ENCODE measurements around the gene ABCC2.
"Not testable (repeated sequence)": the region's sequence is repeated elsewhere in the genome, so short reads cannot be mapped to it uniquely, and the experiment has no call there.

Gene ABCC2

DNA sequence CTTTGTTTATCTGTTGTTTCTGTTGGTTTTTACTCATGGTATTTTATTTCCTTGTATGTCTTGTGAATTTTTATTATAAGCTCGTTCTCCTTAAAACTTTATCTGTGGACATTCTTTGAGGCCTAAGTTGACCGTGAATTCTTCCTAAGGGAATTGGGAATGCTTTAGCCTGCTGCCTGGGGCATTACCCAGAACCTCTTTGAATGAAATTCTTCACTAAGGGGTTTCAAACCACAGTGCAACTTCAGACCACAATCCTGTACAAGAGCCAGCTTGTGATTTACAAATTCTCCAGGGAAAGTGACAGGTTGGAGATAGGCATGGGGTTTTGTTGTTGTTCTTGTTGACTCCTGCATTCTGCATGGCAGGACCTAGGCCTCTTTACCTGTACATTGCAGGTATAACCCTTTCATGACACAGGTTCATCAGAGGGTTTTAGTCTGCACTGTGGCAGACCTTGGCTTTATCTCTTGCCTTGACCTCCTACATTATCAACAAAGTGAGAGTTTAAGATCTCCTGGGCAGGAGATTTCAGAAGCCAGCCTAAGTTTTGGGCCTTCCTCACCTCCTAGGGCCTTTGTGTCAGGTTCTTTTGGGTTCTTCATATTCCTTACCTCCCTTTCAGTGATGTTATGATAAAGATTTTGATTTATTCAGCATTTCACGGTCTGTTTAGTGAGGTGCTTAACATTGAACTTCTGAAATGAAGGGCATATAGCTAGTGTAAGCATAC, 70.2 kb downstream of the ABCC2 start:
- no peak for DNase-seq (ENCODE audit: low read depth, low spot score)

DNA sequence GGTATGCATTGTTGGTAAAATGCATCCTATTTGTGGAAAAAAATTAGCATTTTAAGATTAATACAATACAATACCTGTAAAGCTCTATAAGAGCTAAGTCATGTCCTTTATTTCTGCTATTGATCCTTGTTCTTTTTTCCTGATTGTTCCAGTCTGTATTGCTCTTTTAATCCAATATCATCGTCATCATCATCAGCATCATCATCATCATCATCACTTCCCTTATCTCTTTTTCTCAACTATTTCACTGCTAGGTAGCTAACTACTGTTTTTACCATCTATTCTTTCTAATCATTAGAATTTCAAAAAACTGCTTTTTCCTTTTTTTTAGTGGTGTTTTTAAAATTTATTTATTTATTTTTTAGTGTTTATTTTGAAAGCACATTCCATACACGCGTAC, 71.2 kb downstream of the ABCC2 start:
- no peak for DNase-seq (ENCODE audit: low read depth, low spot score)

DNA sequence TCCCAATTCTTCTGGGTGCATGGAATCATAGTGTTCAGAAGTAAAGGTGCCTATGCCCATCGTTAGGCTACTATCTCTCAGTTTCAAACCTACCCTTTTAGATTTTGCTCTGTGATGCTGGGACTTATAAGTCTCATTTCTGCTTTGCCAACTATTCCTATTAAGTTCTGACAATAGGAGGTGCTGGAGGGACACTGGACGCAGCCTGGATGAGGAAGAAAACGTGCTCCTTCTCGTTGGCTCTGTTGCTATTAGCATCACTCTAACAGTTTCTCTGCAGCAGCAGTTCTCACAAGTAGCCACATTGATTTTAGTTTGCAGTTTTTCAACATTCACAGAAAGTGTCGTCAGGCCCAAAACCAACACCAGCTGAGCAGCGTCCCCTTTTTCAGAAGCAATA, 72.4 kb downstream of the ABCC2 start:
- DNase-seq (ENCODE audit: low read depth, low spot score), result no peak

DNA sequence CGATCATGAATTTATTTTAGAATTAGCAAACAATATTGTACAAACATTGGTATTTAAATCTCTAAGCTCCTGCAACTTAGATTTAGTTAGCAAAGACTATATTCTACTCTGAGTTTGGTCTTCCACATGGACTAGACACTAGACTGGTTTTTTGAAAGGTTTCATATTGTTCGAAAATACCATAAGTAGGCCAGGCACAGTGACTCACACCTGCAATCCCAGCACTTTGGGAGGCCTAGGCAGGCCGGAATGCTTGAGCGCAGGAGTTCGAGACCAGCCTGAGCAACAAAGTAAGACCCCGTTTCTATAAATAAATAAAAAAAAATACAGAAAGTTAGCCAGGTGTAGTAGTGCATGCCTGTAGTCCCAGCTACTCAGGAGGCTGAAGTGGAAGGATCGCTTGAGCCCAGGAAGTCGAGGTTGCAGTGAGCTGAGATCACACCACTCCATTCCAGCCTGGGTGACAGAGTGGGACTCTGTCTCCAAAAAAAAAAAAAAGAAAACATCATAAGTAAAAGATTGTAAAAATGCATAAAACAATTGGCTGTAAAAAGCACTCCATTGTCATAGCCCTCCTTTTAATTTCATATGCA, 73.1 kb downstream of the ABCC2 start:
- DNase-seq (ENCODE audit: low read depth, low spot score), result no peak

DNA sequence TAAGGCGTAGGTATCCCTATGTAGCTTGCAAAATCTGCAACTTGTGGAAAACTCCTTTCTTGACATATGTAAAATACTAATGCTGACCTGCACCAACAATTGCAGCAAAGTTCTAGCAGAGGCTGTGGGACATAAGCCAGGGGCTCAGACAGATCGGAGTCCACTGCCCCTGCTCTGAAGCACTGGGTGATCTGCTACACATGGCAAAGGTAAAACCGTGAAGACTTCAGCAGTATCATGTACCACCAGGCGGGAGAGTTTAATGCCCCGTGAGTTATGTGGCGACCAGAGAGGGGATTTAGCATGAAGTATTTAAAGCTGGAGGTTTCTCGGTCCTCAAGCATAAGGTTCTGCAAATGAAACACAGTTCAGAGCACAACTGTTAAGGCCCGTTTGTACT, 76.4 kb downstream of the ABCC2 start:
- DNase-seq (ENCODE audit: low read depth, low spot score), result no peak

DNA sequence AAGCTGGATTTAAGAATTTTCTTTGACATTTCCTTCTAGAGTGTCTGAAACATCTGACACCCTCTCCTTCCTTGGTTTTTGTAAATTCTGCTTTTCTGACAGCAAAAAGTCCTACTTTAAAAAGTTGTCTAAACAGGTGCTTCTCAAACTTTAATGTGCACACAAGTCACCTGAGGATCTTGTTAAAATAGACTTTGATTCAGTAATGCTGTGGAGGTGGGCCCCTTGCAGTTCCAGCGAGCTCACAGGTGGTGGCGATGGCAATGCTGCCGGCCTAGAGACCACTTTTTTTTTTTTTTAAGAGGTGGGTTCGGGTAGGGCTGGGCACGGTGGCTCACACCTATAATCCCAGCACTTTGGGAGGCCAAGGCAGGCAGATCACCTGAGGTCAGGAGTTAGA, 77.1 kb downstream of the ABCC2 start:
- no peak for DNase-seq (ENCODE audit: low read depth, low spot score)

DNA sequence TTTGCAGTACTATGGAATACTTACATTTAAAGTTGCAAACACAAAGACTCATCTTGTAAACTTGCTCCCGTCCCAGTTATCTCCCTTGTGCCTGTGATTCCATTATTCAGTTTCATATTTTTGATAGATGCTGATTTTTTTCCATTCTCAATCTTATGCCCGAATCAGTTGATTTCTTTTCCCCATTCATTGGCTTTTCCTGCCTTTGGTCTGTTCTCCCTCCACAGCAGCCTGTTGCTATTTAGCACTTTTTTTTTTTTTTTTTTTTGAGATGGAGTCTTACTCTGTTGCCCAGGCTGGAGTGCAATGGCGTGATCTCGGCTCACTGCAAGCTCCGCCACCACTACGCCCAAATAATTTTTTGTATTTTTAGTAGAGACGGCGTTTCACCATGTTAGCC, 78.0 kb downstream of the ABCC2 start:
- no peak for DNase-seq (ENCODE audit: low read depth, low spot score)

DNA sequence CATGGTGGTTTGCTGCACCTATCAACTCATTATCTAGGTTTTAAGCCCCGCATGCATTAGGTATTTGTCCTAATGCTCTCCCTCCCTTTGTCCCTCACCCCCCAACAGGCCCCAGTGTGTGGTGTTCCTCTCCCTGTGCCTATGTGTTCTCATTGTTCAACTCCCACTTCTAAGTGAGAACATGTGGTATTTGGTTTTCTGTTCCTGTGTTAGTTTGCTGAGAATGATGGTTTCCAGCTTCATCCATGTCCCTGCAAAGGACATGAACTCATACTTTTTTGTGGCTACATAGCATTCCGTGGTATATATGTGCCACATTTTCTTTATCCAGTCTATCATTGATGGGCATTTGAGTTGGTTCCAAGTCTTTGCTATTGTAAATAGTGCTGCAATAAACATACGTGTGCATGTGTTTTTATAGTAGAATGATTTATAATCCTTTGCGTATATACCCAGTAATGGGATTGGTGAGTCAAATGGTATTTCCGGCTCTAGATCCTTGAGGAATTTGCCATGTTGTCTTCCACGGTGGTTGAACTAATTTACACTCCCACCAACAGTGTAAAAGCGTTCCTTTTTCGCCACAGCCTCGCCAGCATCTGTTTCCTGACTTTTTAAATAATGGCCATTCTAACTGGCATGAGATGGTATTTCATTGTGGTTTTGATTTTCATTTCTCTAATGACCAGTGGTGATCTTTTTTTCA, 81.2 kb downstream of the ABCC2 start:
- not testable (repeated sequence) for DNase-seq (ENCODE audit: low read depth, low spot score)

DNA sequence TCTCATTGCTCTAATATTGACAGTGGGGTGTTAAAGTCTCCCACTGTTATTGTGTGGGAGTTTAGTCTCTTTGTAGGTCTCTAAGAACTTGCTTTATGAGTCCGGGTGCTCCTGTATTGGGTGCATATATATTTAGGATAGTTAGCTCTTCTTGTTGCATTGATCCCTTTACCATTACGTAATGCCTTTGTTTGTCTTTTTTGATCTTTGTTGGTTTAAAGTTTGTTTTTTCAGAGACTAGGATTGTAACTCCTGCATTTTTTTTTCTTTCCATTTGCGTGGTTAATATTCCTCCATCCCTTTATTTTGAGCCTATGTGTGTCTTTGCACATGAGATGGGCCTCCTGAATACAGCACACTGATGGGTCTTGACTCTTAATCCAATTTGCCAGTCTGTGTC, 84.8 kb downstream of the ABCC2 start:
- DNase-seq (ENCODE audit: low read depth, low spot score), result not testable (repeated sequence)

DNA sequence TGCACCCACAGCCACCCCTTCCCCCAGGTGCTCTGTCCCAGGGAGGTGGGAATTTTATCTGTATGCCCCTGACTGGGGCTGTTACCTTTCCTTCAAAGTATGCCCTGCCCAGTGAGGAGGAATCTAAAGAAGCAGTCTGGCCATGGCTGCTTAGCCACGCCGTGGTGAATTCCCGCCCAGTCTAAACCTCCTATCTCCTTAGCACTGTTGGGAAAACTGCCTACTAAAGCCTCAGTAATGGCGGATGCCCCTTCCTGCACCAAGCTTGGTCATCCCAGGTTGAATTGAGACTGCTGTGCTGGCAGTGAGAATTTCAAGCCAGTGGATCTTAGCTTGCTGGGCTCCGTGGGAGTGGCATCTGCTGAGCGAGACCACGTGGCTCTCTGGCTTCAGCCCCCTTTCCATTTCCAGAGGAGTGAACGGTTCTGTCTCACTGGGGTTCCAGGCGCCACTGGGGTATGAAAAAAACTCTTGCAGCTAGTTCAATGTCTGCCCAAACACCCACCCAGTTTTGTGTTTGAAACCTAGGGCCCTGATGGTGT, 87.2 kb downstream of the ABCC2 start:
- no peak for DNase-seq (ENCODE audit: low read depth, low spot score)

DNA sequence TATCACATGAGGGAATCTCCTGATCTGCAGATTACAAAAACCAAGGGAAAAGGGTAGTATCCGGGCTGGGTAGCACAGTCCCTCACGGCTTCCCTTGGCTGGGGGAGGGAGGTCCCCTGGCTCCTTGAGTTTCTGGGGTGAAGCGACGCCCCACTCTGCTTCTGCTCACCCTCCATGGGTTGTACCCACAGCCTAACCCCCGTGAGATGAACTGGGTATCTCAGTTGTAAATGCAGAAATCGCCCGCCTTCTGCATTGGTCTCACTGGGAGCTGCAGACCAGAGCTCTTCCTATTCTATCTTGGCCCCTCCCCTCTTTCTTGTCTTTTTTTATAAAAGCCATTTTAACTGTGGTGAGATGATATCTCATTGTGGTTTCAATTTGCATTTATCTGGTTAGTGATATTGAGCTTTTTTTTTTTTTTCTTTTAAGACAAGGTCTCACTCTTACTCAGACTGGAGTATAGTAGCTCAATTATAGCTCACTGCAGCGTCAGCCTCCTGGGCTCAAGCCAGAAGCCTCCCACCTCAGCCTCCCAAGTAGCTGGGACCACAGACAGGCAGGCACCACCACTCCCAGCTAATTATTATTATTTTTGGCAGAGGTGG, 87.8 kb downstream of the ABCC2 start:
- no peak for DNase-seq (ENCODE audit: low read depth, low spot score)

DNA sequence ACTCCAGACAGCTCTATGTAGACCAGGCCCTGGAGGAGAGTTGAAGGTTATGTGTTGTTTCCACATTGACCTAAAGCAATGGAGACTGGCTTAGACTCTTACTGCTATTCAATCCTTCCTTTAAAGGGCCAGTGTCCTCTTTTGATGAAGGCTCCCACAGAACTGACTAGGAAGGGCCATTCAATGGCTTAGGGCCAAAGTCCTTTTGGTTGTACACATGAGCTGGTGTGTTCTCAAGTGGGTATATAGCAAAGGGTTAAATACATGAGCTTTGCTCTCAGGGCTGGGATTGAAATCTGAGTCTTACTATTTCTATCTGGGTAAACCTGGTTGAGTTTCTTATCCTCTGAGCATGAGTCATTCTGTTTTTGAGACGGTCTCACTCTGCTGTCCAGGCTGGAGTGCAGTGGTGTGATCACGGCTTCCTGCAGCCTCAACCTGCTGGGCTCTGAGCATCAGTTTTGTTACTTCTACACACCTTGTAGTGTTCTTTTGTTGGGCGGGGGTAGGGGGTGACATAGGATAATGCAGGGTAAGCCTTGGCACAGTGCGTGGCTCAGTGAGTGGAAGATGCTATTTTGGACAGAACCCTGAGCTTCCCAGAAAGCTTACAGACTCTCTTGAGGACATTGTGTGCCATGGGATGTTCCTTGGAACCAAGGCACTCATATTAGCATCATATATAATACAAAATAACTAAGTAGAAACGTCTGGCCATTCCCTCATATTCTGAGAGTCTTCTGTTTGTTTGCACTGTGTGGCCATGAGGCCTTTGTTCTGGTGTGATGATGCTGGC, 90.1 kb downstream of the ABCC2 start:
- no peak for DNase-seq (ENCODE audit: low read depth, low spot score)

DNA sequence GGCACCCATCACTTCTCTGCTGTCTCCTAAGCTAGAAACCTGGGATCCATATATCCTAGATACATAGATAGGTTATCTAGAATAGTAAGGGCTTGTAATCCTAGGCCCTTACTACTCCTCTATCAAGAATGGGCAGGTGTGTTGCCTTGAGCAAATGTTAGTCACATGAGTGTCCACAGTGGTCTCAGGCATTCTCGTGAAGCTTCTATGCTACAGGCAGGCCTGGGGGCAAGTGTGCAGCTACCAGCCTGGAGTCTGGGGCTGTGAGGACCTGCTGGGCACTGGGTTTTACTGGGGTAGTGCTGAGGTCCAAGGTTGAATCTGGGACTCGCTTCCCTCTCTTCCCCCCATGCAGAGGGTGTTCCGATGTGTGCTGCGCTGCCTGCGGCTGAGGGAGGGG, 91.4 kb downstream of the ABCC2 start:
- DNase-seq (ENCODE audit: low read depth, low spot score), result no peak

DNA sequence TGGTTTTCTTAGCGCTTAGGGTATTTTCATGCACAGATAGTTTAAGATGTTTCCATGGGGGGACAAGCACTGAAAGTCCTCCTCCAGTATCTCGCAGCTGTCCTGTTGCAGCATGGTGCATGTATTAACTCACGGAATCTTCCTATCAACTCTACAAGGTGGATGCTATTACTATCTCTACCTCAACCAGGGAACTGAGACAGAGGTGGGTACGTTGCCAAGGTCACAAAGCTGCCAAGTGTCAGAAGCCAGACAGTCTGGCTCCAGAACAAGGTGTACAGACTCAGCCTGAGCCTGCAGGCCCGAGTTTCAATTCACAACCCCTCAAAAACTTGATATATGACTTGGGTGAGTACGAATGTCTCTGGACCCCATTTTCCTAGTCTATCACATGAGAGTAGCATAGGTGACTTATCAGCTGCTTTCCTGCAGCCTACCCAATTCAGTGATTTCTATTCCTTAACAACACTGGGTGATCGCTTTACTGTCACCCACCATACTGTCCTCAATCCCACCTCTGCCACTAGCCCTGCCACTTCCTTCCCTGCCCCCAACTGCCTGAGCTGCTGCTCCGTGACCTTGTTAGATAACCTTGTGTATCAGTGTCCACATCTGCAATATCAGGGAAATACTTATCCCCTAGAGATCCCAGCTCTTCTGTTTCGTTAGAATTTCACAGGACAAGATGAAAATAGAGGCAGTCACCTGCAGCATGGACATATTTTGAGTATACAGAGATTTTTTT, 92.1 kb downstream of the ABCC2 start:
- no peak for DNase-seq (ENCODE audit: low read depth, low spot score)

DNA sequence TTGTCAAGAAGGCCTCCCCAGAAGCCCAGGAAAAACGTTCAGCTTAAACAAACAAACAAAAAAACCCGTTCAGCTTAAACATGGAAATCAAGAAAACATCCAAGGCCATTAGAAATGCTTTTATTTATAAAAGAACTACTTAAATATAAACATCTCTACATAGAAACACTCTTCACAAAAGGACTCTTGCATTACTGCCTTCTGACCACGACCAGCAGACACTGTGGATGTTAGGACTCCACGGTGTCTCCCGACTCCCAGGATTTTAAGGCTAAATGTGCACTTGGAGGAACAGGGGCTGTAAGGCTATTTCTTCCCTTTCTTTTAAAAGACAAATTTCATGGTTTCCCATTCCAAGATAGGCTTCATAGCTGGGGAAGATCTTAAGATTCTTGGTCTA, 93.0 kb downstream of the ABCC2 start:
- DNase-seq (ENCODE audit: low read depth, low spot score), result no peak

DNA sequence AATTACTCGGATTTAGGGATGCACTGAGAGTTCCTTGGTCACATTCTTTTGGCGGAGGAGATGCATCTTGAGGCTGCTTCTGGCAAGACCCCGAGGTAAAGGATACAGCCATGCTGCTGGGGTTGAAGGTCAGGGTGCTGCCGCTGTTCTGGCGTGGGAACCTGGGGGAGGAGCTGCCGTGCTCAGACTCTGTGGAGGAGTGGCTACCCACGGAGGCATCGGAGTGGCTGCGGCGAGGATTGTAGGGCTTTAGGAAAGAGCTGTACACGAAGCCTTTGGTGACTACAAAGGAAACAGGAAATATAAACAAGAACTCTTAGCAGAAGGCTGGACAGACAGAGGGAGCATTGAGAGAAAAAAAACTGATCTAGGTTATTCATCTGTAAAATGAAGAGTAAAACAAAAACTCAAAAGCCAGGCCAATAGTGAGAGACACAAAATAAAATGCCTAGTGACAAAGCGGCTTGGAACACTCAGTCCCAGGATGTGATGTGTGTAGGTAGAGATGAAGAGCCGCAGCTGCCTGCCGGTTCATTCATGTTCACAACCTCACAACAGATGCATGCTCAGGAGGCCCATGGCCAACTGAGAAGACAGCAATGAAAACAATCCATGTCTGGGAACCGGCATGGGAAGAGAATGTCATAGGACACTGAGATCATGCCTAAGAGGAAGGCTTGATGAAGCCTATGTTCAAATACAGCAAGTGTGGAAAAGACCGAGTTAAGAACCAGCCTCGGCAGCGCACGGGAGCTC, 97.8 kb downstream of the ABCC2 start:
- DNase-seq (ENCODE audit: low read depth, low spot score), result no peak

DNA sequence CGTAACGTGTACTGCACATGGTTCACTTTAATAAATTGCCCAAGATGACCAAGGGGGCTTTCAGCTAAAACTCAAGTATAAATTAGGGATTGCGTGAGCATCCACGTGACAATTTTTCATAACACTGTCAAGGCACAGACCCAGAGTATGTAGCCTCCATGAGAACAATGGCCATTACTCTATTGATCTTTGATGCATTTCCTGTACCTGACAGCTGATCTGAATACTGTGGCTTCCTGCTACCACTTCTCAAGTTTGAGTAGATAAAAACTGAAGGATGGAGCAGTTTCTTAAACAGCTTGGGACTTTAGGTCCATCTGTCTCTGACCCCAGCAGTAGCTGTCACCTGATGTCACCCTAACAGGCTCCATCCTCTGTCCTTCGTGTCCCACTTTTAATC, 98.9 kb downstream of the ABCC2 start:
- DNase-seq (ENCODE audit: low read depth, low spot score), result no peak

DNA sequence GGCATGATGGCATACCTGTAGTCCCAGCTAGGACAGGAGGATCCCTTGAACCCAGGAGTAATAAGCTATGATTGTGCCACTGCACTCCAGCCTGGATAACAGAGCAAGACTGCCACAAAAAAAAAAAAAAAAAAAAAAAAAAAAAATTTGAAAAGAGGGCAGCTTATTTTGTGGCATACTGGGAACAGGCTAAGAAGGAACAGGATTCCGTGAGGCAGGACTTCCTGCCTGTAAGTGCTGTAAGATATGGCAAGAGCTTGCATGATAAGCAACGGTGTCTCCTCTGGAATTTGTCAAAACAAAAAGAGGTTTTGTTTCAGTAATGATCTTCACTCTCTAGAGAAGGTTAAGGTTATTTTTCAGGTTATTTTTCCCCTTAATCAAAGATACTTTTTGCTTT, 101.1 kb downstream of the ABCC2 start:
- no peak for DNase-seq (ENCODE audit: low read depth, low spot score)

DNA sequence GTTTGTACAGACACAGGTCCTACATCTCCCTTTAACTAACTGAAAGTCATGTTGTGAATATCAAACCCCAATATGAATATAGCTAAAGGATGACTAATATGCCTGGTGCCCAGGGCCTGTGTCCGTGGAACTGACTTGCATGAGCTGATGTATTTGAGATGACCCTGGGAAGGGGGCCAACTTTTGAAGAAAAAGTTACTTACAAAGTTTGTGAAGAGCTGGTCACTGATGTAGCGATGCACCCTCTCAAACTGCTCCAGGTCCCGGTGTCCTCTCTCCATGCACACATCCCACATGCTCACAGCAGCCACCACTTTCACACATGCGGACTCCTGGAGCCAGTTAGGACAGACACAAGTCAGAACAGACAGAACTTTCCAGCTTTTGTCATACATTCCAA, 106.2 kb downstream of the ABCC2 start:
- no peak for DNase-seq (ENCODE audit: low read depth, low spot score)

DNA sequence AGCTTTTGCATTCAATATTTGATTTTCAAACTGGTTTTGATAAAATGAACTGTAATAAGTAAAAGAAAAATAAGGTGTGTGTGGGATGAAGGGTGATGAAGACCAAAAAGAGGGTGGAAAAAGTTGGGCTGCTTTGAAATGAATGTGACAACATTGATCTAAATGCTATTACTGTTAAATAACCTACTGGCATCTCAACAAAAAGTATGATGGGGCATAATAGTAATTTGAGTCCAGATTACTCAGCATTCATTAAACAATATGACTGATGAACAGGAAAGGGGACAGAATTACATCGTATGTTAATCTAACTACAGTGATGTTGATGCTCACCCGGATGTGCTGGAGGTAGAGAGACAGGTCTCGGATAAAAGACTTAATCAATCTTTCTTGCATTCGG, 112.2 kb downstream of the ABCC2 start:
- no peak for DNase-seq (ENCODE audit: low read depth, low spot score)

Data from activated naive CD8-positive, alpha-beta T cell treated with anti-CD3 and anti-CD28 coated beads, Interleukin-2, amount 50 U/mL, for 16 hours (primary cell).